Measurements from ENCODE around the gene FAM50B. TPM values are rescaled to one million over a fixed set of nuclear protein-coding genes. Genes with fewer than 3 reads are reported as not detected.

Gene FAM50B
- total and polyA plus RNA-seq, 9 donors = 8.1 to 23.0 (median 15.6) TPM

GRCh38 chr6:3874069-3874468 is 24.9 kb downstream of the FAM50B start:
- no peaks in the 10 kb centered on the region for H3K27me3 ChIP-seq
- 86 to 90% (median 86%) methylated on average over 4 of the region's 4 CpGs for WGBS, 3 donors

GRCh38 chr6:3875486-3875885 is 26.3 kb downstream of the FAM50B start:
- 89 to 93% (median 89%) methylated on average over 5 of the region's 5 CpGs for WGBS, 3 donors
- Histone ChIP-seq H3K9me3 (no peaks in the 10 kb centered on the region), H3K27ac (no peak overlapping the region), H3K27me3 (no peaks in the 10 kb centered on the region), H3K4me1 (ENCODE audit: insufficient read depth) (no peaks in the 10 kb centered on the region), H3K4me3 (no peak overlapping the region), H3K36me3 (no peaks in the 10 kb centered on the region)
- DNase-seq = no peak
- TF ChIP-seq EP300 (IDR thresholded peaks at IDR 0.05) = no peak
- no peak for TF ChIP-seq POLR2A (IDR thresholded peaks at IDR 0.05)
- TF ChIP-seq, protein P1, sequence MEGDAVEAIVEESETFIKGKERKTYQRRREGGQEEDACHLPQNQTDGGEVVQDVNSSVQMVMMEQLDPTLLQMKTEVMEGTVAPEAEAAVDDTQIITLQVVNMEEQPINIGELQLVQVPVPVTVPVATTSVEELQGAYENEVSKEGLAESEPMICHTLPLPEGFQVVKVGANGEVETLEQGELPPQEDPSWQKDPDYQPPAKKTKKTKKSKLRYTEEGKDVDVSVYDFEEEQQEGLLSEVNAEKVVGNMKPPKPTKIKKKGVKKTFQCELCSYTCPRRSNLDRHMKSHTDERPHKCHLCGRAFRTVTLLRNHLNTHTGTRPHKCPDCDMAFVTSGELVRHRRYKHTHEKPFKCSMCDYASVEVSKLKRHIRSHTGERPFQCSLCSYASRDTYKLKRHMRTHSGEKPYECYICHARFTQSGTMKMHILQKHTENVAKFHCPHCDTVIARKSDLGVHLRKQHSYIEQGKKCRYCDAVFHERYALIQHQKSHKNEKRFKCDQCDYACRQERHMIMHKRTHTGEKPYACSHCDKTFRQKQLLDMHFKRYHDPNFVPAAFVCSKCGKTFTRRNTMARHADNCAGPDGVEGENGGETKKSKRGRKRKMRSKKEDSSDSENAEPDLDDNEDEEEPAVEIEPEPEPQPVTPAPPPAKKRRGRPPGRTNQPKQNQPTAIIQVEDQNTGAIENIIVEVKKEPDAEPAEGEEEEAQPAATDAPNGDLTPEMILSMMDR (IDR thresholded peaks at IDR 0.05) = no peak
- intact Hi-C loops (cut with DNase I) = no loop called here

More at GRCh38 chr6:3874069-3874468, 24.9 kb downstream of the FAM50B start:
- no peak for DNase-seq
- H3K4me3 ChIP-seq = no peak overlapping the region
- no peaks in the 10 kb centered on the region for H3K36me3 ChIP-seq
- no peaks in the 10 kb centered on the region for H3K9me3 ChIP-seq
- intact Hi-C loops (cut with DNase I) = no loop called here
- H3K4me1 ChIP-seq (ENCODE audit: insufficient read depth) = no peaks in the 10 kb centered on the region
- H3K27ac ChIP-seq = no peak overlapping the region
- no peak for TF ChIP-seq POLR2A (IDR thresholded peaks at IDR 0.05)
- TF ChIP-seq, protein P1 (IDR thresholded peaks at IDR 0.05) = no peak
- no peak for TF ChIP-seq EP300 (IDR thresholded peaks at IDR 0.05)

DNA sequence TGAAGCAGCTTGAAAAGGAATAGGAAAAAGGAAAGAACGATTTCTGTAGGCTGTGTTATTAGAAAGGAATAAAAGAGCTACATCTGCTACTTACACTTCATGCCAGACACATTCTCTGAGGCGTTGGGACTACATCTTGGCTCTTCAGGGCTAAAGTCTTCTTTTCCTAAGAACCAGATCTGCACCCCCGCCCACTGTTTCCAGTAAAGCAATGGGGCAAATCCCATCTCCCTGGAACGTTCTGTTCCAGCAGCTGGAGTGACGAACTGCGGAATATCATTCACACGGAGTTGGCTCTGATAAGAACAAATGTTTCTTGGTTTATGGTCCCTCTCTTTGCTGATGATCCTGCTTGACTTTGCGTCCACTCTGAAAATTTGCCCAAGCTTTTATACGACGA is 26.9 kb downstream of the FAM50B start:
- no peaks in the 10 kb centered on the region for H3K27me3 ChIP-seq
- no peaks in the 10 kb centered on the region for H3K9me3 ChIP-seq
- no peak overlapping the region for H3K27ac ChIP-seq
- intact Hi-C loops (cut with DNase I) = no loop called here
- 53 to 67% (median 63%) methylated on average over 10 of the region's 10 CpGs for WGBS, 3 donors
- no peaks in the 10 kb centered on the region for H3K4me1 ChIP-seq (ENCODE audit: insufficient read depth)
- H3K36me3 ChIP-seq = no peaks in the 10 kb centered on the region
- H3K4me3 ChIP-seq = no peak overlapping the region
- TF ChIP-seq, protein P1 (IDR thresholded peaks at IDR 0.05) = no peak
- TF ChIP-seq POLR2A (IDR thresholded peaks at IDR 0.05) (no peak), EP300 (IDR thresholded peaks at IDR 0.05) (no peak)
- peak in 1 of 5 donors; percentile 25 for DNase-seq

- intact Hi-C loops (cut with DNase I) = no loop called here
- WGBS, 3 donors = 66 to 71% (median 66%) methylated on average over 4 of the region's 4 CpGs
- no peak overlapping the region for H3K27ac ChIP-seq
- H3K27me3 ChIP-seq = no peaks in the 10 kb centered on the region
- no peaks in the 10 kb centered on the region for H3K36me3 ChIP-seq
- no peak for TF ChIP-seq EP300 (IDR thresholded peaks at IDR 0.05)
- TF ChIP-seq POLR2A (IDR thresholded peaks at IDR 0.05) = no peak
- TF ChIP-seq, protein P1 (IDR thresholded peaks at IDR 0.05) = no peak
- no peak overlapping the region for H3K4me3 ChIP-seq
- no peak for DNase-seq
- H3K4me1 ChIP-seq (ENCODE audit: insufficient read depth) = no peaks in the 10 kb centered on the region
- H3K9me3 ChIP-seq = no peaks in the 10 kb centered on the region
Measured at GRCh38 chr6:3876866-3877265, 27.7 kb downstream of the FAM50B start.
